Inferior parietal cortex (tissue), 1 donor: ENCODE results near the gene CYB5B.
"Not testable (repeated sequence)": the region's sequence is repeated elsewhere in the genome, so short reads cannot be mapped to it uniquely, and the experiment has no call there.

Source experiments
- DNase-seq: peaks from one replicate; pipeline ENCODE4 v3.0.0-alpha.2; 2016; ENCODE audit errors: extremely low spot score

CYB5B gene

DNA sequence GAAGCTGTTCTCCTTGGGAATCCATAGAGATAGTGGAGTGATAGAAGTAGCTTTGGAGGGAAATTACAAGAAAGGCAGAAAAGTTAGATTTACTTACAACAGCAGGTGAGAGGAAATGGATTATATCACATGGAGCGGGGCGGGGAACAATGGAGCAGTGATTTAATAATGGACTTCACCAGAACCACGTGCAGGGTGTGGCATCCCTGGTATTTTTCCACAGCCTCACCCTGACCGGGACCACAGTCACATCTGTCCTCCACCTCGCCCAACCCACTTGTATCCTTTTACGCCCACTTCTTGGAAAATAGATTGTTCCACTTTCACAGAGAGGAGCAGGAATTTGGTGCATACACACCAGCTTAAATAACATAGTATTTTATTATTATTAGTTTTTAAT lies 15.9 kb upstream of the CYB5B start:
- no peak for DNase-seq

DNA sequence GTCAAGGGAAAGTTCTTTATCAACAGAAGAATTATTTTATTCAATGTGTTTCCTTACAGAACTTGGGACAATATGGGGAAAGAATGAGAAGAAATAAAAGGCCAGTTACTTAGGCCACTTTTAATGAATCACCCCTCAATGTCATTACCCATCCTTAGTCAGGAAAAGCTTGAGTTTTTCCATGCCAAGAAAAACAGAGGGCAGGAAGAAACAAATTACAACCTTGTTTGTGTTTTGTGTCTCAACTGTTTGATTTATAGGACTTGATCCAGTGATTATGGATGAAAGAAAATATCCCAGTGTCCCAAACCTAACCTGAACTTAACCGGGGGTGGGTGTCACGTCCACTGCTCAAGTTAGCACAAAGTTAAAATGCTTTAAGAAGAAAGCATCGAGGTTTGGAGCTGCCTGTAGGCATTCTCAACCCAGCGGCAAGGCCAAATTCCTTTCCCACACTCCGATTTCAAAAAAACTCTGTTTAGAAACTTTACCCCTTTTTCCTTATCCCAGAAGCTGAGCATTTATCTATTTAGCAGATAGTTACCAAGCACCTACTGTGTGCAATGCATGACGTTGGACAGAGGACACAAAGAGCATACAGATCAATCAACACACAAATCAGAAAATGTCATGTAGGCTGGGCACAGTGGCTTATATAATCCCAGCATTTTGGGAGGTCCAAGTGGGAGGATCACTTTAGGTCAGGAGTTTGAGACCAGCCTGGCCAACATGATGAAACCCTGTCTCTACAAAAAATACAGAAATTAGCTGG lies 14.0 kb upstream of the CYB5B start:
- no peak for DNase-seq

DNA sequence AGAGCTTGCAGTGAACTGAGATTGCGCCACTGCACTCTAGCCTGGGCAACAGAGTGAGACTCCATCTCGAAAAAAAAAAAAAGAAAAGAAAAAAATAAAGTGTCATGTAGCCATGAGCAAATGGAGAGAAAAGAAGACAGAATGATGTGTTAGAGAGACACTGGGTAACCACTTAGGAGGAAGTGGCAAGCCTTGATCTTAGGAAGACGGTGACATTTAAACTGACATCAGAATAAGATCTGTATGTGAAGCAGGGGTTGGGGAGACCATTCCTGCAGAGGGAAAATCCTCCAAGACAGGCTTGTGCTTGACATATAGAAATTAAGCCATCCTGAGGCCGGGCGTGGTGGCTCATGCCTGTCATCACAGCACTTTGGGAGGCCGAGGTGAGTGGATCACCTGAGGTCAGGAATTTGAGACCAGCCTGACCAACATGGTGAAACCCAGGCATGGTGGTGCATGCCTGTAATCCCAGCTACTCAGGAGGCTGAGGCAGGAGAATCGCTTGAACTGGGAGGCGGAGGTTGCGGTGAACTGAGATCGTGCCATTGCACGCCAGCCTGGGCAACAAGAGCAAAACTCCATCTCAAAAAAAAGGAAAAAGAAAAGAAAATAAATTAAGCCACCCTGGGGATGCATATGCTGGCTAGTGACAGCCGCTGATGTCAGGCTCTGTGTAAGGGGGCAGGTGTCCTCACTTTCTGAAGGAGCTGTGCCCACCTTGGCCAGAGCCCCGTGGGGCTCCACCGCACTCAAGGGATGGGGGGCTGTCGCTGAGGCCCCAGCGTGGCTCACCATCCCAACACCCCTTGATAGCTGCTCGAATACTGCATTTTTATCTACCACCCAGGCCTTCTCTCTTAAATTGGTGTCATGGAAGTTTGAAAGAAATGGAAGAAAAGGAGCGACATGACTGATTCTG lies 13.1 kb upstream of the CYB5B start:
- DNase-seq: no peak

DNA sequence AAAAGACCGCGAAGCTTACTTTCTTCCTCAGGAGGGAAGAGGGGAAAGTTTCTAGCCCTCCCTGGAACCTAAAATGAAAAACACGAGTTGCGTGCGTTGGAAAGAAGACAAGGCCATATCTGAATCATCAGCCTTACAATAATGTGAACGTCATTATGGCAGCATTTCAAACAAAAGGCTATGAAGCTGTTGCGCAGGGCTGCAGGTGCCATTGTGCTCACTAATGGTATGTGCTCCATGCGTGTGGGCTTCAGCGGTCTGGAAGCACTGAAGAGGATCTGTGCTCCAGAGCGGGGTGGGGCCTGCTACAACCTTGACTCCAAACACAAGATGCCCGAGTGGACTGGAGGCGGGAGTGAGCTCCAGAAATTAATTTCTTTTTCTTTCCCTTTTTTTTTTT lies 12.1 kb upstream of the CYB5B start:
- DNase-seq: no peak

DNA sequence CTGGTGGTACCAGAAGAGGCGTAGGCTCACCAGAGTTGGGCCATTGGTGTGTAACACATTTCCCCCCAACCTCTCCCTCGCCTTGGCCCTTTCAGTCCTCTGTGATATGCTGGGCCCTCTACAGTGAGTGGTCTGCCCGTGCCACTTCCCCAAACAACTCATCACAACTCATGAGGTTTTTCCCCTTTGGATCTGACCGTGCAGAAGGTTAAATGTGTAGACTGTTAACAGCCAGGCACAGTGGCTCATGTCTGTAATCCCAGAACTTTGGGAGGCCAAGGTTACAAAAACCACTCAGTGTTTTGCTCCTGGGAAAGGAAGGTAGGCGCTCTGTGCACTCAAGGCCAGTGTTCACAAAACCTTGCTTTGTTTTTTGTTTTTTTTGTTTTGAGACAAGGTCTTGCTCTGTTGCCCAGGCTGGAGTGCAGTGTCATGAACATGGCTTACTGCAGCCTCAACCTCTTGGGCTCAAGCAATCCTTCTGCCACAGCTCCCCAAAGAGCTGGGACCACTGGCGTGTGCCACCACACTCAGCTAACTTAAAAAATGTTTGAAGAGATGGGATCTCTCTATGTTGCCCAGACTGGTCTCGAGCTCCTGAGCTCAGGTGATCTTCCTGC lies 11.3 kb upstream of the CYB5B start:
- DNase-seq: no peak

DNA sequence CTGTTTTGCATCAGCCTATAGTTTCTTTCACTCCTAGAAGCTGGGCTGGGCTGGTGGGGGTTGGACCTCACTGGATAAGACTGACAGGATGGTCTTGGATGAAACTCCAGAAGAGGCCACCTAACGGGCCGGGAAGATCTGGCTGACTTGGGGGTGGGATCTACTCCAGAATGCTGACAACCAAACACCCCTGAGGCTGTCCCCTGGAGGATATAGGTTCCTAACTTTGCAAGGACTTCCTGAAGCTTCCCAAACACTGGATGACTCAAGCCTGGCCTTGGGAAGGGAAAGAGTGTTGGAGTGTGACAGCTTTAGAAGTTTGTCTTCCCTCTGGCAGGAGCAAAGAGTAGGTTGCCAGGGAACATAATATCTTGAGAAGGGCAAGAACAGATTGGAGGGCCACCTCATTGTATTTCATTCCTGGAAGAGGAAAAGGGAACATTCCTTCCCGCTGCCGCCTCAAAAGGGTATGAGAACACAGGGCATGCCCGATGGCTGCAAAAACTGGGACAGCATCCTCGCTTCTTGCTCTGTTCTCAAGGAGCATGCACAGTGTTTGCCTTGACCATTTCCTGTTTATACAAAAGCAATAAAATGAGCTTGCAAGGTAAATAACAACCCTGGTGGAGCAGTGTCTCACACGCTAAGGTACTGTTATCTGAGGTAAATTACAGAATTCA lies 6.8 kb upstream of the CYB5B start:
- DNase-seq: no peak

DNA sequence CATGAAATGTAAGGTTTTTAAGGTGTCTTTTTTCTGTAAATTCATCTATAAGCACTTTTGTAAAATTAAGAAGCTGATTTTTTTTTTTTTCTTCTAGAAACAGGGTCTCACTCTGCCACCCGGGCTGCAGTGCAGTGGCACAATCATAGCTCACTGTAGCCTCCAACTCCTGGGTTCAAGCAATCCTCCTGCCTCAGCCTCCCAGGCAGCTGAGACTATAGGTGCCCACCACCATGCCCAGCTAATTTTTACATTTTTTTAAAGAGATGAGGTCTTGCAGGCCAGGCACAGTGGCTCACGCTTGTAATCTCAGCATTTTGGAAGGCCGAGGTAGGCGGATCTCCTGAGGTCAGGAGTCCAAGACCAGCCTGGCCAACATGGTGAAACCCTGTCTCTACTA lies 4.5 kb upstream of the CYB5B start:
- DNase-seq: no peak

DNA sequence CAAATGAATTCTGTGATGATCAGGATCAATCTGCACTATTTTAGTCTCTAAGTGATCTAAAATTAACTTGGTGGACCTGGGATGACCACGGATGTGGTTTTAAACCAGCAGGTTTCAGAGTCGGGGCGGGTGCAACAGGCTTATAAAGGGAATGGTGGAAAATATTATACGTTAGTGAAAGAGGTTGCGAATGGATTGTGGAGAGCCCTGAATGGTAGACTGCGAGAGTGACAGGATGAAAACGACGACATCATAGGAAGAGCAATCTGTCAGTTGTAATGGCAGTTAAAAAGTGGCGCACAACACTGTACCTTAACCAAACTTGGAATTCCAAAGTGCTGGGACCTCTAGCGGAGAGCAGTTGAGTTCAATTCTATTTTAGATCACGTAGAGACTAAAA lies 1.2 kb upstream of the CYB5B start:
- DNase-seq: no peak

DNA sequence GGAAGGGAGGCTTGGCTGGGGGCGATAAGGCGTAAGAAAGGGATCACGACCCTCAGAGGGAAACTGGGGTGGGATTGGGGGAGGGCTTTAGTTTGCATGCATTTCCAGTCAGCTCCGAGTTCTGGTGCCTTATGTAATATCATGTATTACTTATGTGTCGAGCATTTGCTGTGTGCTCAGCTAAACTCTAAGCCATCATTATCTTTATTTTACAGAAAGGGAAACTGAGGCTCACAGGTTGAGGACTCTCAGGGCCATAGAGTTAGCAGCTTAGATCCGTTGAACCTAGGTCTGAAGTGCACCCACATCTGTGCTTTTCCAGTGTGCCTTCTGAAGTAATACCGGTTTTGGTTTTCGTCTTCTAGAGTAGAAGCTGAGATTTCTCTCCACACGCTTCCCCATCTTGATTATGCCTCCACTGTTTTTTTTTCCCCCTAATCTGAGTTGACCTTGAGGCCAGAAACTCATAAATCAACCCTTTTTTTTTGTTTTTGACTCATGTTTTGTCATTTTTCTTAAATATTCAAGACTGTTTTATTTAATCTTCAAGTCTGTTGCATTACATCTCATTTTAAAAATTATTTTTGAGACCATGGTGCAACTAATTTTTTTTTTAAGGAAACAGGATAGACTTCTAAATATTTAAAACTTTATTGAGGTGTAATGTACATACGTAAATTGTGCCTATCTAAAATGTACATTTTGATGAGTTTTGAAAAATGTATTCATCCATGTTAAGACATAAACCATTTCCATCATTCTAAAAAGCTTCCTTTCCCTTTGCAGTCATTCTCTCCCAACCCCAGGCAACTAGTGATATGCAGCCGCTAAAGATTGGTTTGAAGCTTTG lies 741 bp downstream of the CYB5B start:
- DNase-seq: no peak

DNA sequence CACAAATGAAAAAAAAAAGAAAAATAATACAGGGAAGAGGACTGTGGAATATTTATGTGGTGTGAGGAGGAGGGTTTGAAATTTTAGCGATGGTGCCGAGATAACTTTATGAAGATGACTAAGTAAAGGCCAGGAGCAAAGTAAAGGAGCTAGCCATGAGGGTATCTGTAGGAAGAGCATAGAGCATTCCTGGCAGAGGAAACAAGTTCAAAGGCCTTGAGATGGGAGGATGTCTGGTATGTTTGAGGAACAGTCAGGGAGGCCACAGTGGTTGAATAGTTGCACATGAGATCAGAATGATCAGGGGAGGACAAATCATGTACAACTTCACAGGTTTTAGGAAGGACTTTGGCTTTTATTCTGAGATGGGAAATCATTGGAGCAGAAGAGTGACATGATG lies 4.2 kb downstream of the CYB5B start:
- DNase-seq: no peak

DNA sequence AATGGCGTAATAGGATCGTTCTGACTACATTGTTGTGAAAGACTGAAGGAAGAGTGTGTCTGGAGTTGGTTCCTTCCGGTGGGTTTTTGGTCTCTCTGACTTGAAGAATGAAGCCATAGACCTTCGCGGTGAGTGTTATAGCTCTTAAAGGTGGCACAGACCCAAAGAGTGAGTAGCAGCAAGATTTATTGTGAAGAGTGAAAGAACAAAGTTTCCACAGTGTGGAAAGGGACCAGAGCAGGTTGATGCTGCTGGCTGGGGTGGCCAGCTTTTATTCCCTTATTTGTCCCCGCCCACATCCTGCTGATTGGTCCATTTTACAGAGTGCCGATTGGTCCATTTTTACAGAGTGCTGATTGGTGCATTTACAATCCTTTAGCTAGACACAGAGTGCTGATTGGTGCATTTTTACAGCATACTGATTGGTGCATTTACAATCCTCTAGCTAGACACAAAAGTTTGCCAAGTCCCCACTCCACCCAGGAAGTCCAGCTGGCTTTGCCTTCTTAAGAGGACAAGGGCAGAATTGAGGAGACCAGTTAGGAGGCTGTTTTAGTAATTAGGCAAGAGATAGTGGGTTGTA lies 4.7 kb downstream of the CYB5B start:
- DNase-seq: not testable (repeated sequence)

DNA sequence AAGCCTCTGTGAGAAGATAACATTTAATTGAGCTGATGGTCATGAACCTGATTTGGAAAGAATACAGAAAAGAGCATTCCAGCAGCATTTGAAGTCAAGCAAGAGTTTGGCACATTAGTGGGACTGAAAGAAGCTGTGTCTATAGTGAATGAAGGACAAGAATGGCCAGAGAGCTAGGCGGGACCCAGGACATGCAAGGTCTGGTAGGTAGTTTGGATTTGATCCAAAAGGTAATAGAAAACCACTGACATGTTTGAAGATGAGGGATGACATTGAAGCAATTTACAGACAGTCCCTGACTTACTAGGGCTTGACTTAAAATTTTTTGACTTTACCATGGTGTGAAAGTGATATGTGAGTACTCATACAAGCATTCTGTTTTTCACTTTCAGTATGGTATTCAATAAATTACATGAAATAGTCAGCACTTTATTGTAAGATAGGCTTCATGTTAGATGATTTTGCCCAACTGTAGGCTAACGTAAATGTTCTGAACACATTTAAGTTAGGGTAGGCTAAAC lies 7.6 kb downstream of the CYB5B start:
- no peak for DNase-seq

DNA sequence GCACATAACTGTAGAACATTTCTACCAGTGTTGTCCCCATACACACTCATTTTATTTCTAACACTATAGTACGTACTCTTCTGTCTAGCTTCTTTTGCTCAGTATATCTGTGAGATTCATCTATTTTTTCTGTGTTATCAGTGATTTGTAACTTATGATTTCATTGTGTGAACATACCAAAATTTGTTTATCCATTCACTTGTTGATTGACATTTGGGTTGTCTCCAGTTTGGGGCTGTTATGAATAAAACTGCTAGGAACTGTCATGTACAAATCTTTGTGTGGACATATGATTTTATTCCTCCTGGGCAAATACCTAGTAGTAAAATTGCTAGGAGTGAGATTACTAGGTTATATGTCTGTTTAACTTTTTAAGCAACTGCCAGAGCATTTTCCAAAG lies 9.6 kb downstream of the CYB5B start:
- no peak for DNase-seq

DNA sequence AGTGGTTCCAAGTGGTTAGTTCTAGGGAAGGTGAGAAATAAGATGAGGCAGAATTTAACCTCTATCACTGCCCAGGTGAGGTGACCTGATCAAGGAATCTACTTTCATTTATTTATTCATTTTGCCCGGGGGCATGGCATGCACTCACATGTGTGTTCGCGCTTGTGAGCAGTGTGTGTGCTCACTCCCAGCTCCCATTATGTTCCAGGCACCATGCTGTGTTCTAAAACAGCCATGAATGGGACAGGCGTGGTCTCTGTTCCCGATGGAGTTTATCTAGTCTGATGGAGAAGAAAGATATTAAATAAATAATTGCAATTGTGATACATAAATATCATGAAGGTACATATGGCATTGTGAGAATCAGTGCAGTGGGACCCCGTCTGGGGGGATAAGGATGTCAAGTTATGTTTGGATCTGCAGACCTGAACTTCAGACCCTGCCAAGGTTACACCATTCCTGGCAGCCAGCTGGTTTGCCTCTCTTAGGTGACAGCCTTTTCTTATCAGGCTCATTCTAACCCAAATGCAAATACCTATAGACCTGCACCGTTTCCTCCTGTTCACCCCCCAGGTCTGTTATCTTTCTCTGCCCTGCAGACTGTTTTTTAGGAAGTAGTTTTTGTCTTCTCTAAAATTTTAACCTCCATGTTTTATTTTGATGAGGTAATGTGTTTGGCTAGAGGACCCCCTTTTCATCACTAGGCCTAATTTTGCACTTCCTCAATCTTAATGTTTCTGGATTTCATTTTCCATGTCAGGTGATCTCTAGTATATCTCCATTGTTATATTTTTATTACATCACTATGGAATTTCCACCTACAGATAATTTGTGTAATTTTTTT lies 11.8 kb downstream of the CYB5B start:
- DNase-seq: no peak

DNA sequence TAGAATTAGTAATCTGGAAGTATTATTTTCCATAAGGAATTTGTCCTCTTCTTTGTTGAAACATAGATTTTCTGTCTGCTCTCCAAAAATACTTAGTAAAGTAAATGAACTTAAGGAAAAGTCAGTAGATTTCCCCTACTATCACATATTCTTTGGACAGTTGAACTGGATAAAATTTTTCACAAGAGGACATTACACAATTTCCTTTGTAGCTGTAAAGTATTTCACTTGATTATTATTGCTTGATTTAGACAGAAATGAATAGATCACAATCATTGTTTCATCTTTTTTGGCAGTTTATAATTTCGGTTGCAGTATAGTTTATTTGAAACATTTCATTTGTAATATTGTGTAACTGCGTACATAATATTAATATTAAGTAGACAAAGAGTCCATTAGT lies 12.5 kb downstream of the CYB5B start:
- no peak for DNase-seq

DNA sequence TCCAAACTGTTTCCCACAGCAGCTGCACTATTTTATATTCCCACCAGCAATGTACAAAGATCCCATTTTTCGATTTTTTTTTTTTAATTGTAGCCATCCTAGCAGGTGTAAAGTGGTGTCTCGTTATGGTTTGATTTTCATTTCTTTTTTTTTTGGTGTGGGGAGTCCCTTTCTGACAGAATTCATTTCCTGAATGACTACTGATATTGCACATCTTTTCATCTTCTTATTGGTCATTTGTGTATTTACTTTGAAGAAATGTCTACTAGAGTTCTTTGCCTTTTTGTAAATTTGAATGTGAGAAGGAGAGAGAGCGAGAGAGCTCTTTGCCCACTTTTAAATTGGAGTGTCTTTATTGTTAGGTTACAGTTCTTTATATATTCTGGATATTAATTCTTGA lies 14.0 kb downstream of the CYB5B start:
- no peak for DNase-seq

DNA sequence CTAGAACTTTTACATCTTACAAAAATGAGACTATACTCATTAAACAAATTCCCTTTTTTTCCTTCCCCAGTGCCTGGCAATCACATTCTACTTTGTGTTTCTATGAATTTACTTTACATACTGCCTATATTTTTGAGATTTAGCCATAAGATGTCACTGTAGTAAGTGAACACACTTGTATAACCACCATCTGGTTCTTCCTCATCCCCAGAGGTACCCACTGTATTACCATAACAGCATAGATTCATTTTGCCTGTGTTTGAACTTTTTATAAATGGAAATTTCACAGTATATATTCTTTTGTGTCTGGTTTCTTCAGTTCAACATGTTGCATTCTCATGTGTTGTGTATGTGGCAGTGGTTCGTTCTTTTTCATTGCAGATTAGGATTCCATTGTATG lies 15.8 kb downstream of the CYB5B start:
- DNase-seq: peak; percentile 34

DNA sequence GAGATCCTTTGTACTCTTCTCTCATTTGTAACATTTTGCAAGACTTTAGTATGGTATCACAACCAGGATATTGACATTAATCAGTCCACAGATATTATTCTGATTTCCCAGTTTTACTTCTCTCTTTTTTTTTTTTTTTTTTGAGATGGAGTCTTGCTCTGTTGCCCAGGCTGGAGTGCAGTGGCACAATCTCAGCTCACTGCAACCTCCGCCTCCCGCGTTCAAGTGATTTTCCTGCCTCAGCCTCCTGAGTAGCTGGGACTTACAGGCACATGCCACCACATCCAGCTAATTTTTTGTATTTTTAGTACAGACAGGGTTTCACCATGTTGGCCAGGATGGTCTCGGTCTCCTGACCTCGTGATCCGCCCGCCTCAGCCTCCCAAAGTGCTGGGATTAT lies 16.6 kb downstream of the CYB5B start:
- DNase-seq: not testable (repeated sequence)

DNA sequence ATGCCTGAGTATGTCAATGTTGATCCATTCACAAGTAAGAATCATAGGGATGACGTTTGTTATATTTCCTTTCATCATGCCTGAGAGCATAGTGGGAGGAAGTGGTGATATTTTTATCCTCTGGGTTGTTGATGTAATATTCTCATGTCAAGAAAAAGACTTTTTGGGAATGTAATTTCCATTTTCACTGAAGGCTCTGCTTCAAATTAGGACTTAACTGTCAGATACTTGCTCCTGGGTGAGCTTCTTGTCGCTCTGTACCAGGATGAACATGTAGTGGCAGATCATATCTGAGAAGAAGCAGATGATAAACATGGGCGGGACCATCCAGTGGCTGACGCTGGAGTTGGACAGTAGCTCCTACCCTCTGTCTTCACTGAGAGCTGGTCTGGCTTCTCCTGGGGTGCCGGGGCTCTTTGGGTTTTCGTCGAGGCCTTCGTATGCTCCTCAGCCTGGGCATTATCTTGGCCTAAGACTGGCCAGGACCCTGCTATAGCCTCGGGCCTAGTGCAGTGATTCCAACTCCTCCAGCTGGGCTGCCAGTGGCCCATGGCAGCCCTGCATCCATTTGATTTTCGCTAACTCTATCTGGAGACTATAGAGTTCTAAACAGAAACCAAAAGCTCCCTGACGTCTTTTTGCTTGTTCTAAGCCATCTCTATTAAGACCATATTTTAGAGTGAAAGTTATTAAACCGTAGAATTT lies 19.7 kb downstream of the CYB5B start:
- no peak for DNase-seq
